ENCODE measurements around the gene RAB30. TPM values are rescaled to one million over a fixed set of nuclear protein-coding genes. Genes with fewer than 3 reads are reported as not detected.

The RAB30 gene
- total RNA-seq, 4 donors from 2014 or later, result 3.4 to 54.8 (median 11.5) TPM

- TF ChIP-seq POLR2A (IDR thresholded peaks at IDR 0.05), result no peak
- TF ChIP-seq CTCF (IDR thresholded peaks at IDR 0.05), result no peak
- Histone ChIP-seq H3K27me3 (no peaks in the 10 kb centered on the region), H3K36me3 (no peaks in the 10 kb centered on the region), H3K9me3 (no peaks in the 10 kb centered on the region), H3K4me3 (no peak overlapping the region), H3K4me1 (no peaks in the 10 kb centered on the region), H3K27ac (no peak overlapping the region)
- DNase-seq, result no peak
Observed at GRCh38 chr11:82930734-82931133, 141.0 kb downstream of the RAB30 start.

- DNase-seq, result no peak
- H3K4me3 ChIP-seq, result no peak overlapping the region
- no peaks in the 10 kb centered on the region for H3K27me3 ChIP-seq
- TF ChIP-seq CTCF (IDR thresholded peaks at IDR 0.05), result no peak
- no peak for TF ChIP-seq POLR2A (IDR thresholded peaks at IDR 0.05)
- no peaks in the 10 kb centered on the region for H3K9me3 ChIP-seq
- no peaks in the 10 kb centered on the region for H3K4me1 ChIP-seq
- no peaks in the 10 kb centered on the region for H3K36me3 ChIP-seq
- peak overlapping the region in 1 of 4 donors; percentile 59 for H3K27ac ChIP-seq
Observed at GRCh38 chr11:82930229-82930628, 141.5 kb downstream of the RAB30 start.

- H3K27ac ChIP-seq, result peak overlapping the region in 1 of 4 donors; percentile 59
- no peaks in the 10 kb centered on the region for H3K27me3 ChIP-seq
Observed at GRCh38 chr11:82929121-82929520, 142.6 kb downstream of the RAB30 start.

GRCh38 chr11:82927264-82927880 lies 144.3 kb downstream of the RAB30 start:
- TF ChIP-seq POLR2A (IDR thresholded peaks at IDR 0.05) (no peak), CTCF (IDR thresholded peaks at IDR 0.05) (peak; percentile 73 to 90 (median 86))
- H3K36me3 ChIP-seq, result no peaks in the 10 kb centered on the region
- no peaks in the 10 kb centered on the region for H3K27me3 ChIP-seq
- no peaks in the 10 kb centered on the region for H3K9me3 ChIP-seq
- no peak overlapping the region for H3K4me3 ChIP-seq
- H3K4me1 ChIP-seq, result no peaks in the 10 kb centered on the region
- peak in 1 of 3 donors; percentile 60 for DNase-seq
- no peak overlapping the region for H3K27ac ChIP-seq

More at GRCh38 chr11:82929121-82929520, 142.6 kb downstream of the RAB30 start:
- no peaks in the 10 kb centered on the region for H3K36me3 ChIP-seq
- H3K4me3 ChIP-seq, result no peak overlapping the region
- no peaks in the 10 kb centered on the region for H3K4me1 ChIP-seq
- DNase-seq, result no peak
- H3K9me3 ChIP-seq, result no peaks in the 10 kb centered on the region
- TF ChIP-seq POLR2A (IDR thresholded peaks at IDR 0.05), result no peak

GRCh38 chr11:82924522-82925224 lies 147.0 kb downstream of the RAB30 start:
- no peak for TF ChIP-seq POLR2A (IDR thresholded peaks at IDR 0.05)
- no peak for TF ChIP-seq CTCF (IDR thresholded peaks at IDR 0.05)
- DNase-seq, result no peak
- Histone ChIP-seq H3K9me3 (no peaks in the 10 kb centered on the region), H3K4me3 (no peak overlapping the region), H3K27me3 (no peaks in the 10 kb centered on the region), H3K4me1 (peaks cover 0 to 8% (median 2%) of the 10 kb centered on the region in 4 donors), H3K36me3 (no peaks in the 10 kb centered on the region), H3K27ac (no peak overlapping the region)

Small RNA genes within 50 kb of the gene (small RNA-seq; reads per million reads assigned to genes)
- gene SNORA70E, result 0 reads per million in 2 donors

Other genes with a start within 250 kb of the RAB30 start
- 10 to 100 TPM; 12.5 to 56.9 (median 16.4) TPM for gene PRCP, start 171.5 kb downstream of the RAB30 start, total RNA-seq
- gene DDIAS, start 170.2 kb downstream of the RAB30 start, total RNA-seq, result under 1 TPM in 3 of 4 donors, not detected in 1; 0.27 to 0.83 (median 0.47) TPM
- gene PCF11, start 85.2 kb upstream of the RAB30 start, total RNA-seq, result 100 to 1,000 TPM in 1 of 4 donors, 10 to 100 TPM in 3; 53.1 to 153 (median 75.3) TPM
- gene ANKRD42, start 121.8 kb upstream of the RAB30 start, total RNA-seq, result 10 to 100 TPM in 2 of 4 donors, 1 to 10 TPM in 2; 3.6 to 27.2 (median 9.8) TPM
- gene CCDC90B, start 214.5 kb upstream of the RAB30 start, total RNA-seq, result 10 to 100 TPM; 31.8 to 54.5 (median 34.0) TPM